H1 (cell line): Measurements from ENCODE around the gene ARSI. TPM values are rescaled to one million over a fixed set of nuclear protein-coding genes. Genes with fewer than 3 reads are reported as not detected.

Experiments used
- ATF3 ChIP-seq: IDR thresholded peaks from 2 replicates; pipeline ENCODE4 v1.6.1; 2011; ENCODE audit warnings: low read depth, mild to moderate bottlenecking, low read length; ENCODE audit not compliant: insufficient read depth
- CHD2 ChIP-seq: IDR thresholded peaks from 2 replicates; pipeline ENCODE4 v1.6.1; 2012; ENCODE audit warnings: low read length, improper control_type of control experiment
- CHD7 ChIP-seq: fragments of 300-600 bp; sonication (generic); IDR thresholded peaks from 2 replicates; pipeline ENCODE4 v1.7.1; 2012; ENCODE audit warnings: low read length, moderate library complexity, mild to moderate bottlenecking, inconsistent platforms; ENCODE audit not compliant: insufficient replicate concordance
- HDAC2 ChIP-seq, 2 experiments: fragments of 300-600 bp in 1 of 2; sonication (generic) in 1 of 2; IDR thresholded peaks; 2 replicates each; pipeline ENCODE4 v1.6.1; 2011 to 2012; ENCODE audit warnings: low read depth in 2 of 2, low read length in 2 of 2, mild to moderate bottlenecking in 2 of 2, moderate library complexity in 2 of 2, borderline replicate concordance in 1 of 2, inconsistent platforms in 1 of 2
- HDAC6 ChIP-seq: IDR thresholded peaks from one replicate; pipeline ENCODE4 v1.7.1; 2012; ENCODE audit warnings: low read depth, mild to moderate bottlenecking, inconsistent platforms, low read length, moderate library complexity
- KDM1A ChIP-seq: fragments of 200-600, 300-600 bp; sonication (generic); IDR thresholded peaks from 2 replicates; pipeline ENCODE4 v1.7.1; 2016; ENCODE audit warnings: mild to moderate bottlenecking, low read length, borderline replicate concordance
- MAFK ChIP-seq: IDR thresholded peaks from 2 replicates; pipeline ENCODE4 v1.6.1; 2012; ENCODE audit warnings: low read depth, mild to moderate bottlenecking, improper control_type of control experiment, low read length
- MAX ChIP-seq: IDR thresholded peaks from 2 replicates; pipeline ENCODE4 v1.6.1; 2012; ENCODE audit warnings: inconsistent platforms
- POLR2AphosphoS5 ChIP-seq: IDR thresholded peaks from 2 replicates; pipeline ENCODE4 v1.6.1; 2011; ENCODE audit warnings: low read depth, low read length
- SP1 ChIP-seq: IDR thresholded peaks from 2 replicates; pipeline ENCODE4 v1.6.1; 2011; ENCODE audit warnings: low read depth, low read length
- SRF ChIP-seq: IDR thresholded peaks from 2 replicates; pipeline ENCODE4 v1.6.1; 2011; ENCODE audit warnings: mild to moderate bottlenecking, low read depth, low read length, moderate library complexity
- ZNF274 ChIP-seq: IDR thresholded peaks from 2 replicates; pipeline ENCODE4 v1.7.0; 2012; ENCODE audit warnings: low read length, borderline replicate concordance; ENCODE audit errors: extremely low read depth
- polyA plus RNA-seq, 7 experiments: library from polyadenylated mRNA; depleted of rRNA in 3 of 7; stranded (reverse) in 5 of 7; unstranded in 2 of 7; fragments of >200 nt in 5 of 7; fragments of 200-250 nt in 2 of 7; gene quantifications; 1 replicate in 5 of 7; 2 replicates in 1 of 7; 4 replicates in 1 of 7; pipeline versions ENCODE4 v1.2.1 to v1.2.3, GENCODE V29; 2011 to 2013; ENCODE audit warnings: missing spikeins in 2 of 7, mixed read lengths in 2 of 7
- total RNA-seq: library from RNA; stranded (reverse); fragmentation: NEBNext Ultra II Directional; extraction: Animal tissue kit (Norgen Biotek cat#: 25700); gene quantifications from 2 replicates; pipeline ENCODE4 v1.2.1, GENCODE V29; 2021

ARSI gene
- total and polyA plus RNA-seq, 2 of the 8 experiments (the other 6 are each of a cell fraction or from before 2014, with no cell fraction given): 4.5 to 6.7 TPM

- TF ChIP-seq CHD7 (no peak), SP1 (no peak), HDAC6 (no peak), KDM1A (no peak), MAX (no peak), ZNF274 (no peak), ATF3 (no peak), HDAC2 (IDR thresholded peaks at IDR 0.05; ENCODE audit: borderline replicate concordance in 1 of 2, low read depth in 2 of 2, low read length in 2 of 2) (no peak), SRF (no peak), POLR2AphosphoS5 (no peak), CHD2 (no peak), MAFK (no peak)
Observed at GRCh38 chr5:150347003-150347402, 44.3 kb upstream of the ARSI start (continued).
